Activated CD4-positive, alpha-beta T cell treated with anti-CD3 and anti-CD28 coated beads, Interleukin-2, amount 10 ng/mL, durations not matched to agents 24 days and 14 days (primary cell): Measurements from ENCODE around the gene FGF10. TPM values are rescaled to one million over a fixed set of nuclear protein-coding genes. Genes with fewer than 3 reads are reported as not detected.

Experiments used
- DNase-seq: peaks from one replicate; pipeline ENCODE4 v3.0.0; 2022
- H3K27ac Mint-ChIP-seq: one replicate; pipeline ENCODE4 v1.8.0; 2022; ENCODE audit warnings: mild to moderate bottlenecking, mixed read lengths
- H3K27me3 Mint-ChIP-seq: one replicate; pipeline ENCODE4 v1.8.0; 2022; ENCODE audit warnings: mixed read lengths
- H3K36me3 Mint-ChIP-seq: one replicate; pipeline ENCODE4 v1.8.0; 2022; ENCODE audit warnings: low read depth, mild to moderate bottlenecking, mixed read lengths
- H3K4me1 Mint-ChIP-seq: one replicate; pipeline ENCODE4 v1.8.0; 2021; ENCODE audit warnings: mixed read lengths
- H3K4me3 Mint-ChIP-seq: one replicate; pipeline ENCODE4 v1.8.0; 2022; ENCODE audit warnings: mild to moderate bottlenecking, moderate library complexity, mixed read lengths
- H3K9me3 Mint-ChIP-seq: one replicate; pipeline ENCODE4 v1.8.0; 2021; ENCODE audit warnings: mixed read lengths
- intact Hi-C: fragments of 100-400 bp; cut with micrococcal nuclease; formaldehyde crosslinking; loops from one replicate; pipeline ENCODE4 v1.15.1; 2023
- total RNA-seq: library from RNA; stranded (reverse); gene quantifications from 2 replicates; pipeline ENCODE4 v1.2.3, GENCODE V29; 2022

FGF10 gene
- total RNA-seq, 1 donor from 2014 or later: not detected

DNA sequence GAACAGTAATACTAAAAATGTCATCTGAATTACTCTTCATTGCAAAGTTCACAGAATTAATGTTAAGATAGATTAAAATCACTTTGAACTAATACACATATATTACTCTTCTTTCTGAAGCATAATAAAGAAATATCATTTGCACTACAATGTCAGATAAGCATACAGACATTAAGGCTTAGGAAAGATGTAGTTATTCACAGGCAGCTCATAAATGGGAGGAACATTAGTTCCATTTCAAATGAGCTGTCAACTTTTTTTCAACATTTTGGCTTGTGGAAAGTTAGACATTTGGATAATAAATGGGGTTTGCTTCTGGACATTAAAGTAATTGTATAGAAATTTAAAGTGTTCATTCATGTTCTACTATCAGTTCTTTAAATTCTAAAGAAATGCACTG, 6.3 kb downstream of the FGF10 start:
- DNase-seq: no peak
- intact Hi-C loops: no loop called here
- no peaks in the 10 kb centered on the region for H3K9me3 Mint-ChIP-seq

DNA sequence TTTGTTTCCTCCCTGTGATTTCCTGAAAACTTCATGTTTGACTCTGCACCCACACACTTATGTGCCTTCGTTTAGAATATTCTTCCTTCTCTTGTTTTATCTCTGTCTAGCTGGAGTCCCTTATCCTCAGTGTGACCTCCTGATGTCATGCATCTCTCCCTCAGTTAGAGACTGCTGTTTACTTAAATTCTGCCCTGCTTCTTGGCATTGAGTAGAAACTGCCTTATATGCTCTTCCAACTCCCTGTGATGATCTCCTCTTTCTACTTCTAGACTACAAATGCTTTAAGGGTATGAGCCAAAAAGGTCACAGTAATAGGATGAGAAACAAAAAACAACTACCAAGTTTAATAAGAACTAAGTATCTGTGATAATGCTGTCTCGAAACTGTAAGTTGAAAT, 12.2 kb downstream of the FGF10 start:
- Mint-ChIP-seq H3K4me3 (no peak overlapping the region), H3K27me3 (no peaks in the 10 kb centered on the region), H3K4me1 (no peaks in the 10 kb centered on the region), H3K9me3 (no peaks in the 10 kb centered on the region), H3K27ac (no peak overlapping the region), H3K36me3 (no peaks in the 10 kb centered on the region)
- intact Hi-C loops: no loop called here
- DNase-seq: no peak

More for the DNA sequence above, 6.3 kb downstream of the FGF10 start:
- no peak overlapping the region for H3K4me3 Mint-ChIP-seq
- H3K27ac Mint-ChIP-seq: no peak overlapping the region
- no peaks in the 10 kb centered on the region for H3K36me3 Mint-ChIP-seq
- H3K27me3 Mint-ChIP-seq: peaks cover 10% of the 10 kb centered on the region
- no peaks in the 10 kb centered on the region for H3K4me1 Mint-ChIP-seq

DNA sequence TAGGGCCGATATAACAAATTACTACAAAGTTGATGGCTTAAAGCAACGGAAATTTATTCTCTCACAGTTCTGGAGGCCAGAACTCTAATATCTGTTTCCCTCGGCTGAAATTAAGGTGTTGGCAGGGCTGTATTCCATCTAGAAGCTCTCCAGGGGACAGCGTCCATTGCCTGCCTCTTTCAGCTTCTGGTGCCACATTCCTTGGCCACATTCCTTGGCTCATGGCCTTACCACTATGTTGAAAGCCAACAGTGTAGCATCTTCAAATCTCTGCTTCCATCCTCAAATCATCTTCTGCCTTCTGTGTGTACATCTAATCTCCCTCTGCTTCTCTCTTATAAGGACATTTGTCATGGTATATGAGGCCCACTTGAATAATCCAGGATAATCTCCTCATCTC, 17.2 kb downstream of the FGF10 start:
- H3K9me3 Mint-ChIP-seq: no peaks in the 10 kb centered on the region
- H3K36me3 Mint-ChIP-seq: no peaks in the 10 kb centered on the region
- no peak for DNase-seq
- no peak overlapping the region for H3K4me3 Mint-ChIP-seq
- no peak overlapping the region for H3K27ac Mint-ChIP-seq
- intact Hi-C loops: no loop called here
- H3K4me1 Mint-ChIP-seq: no peaks in the 10 kb centered on the region
- H3K27me3 Mint-ChIP-seq: no peaks in the 10 kb centered on the region

DNA sequence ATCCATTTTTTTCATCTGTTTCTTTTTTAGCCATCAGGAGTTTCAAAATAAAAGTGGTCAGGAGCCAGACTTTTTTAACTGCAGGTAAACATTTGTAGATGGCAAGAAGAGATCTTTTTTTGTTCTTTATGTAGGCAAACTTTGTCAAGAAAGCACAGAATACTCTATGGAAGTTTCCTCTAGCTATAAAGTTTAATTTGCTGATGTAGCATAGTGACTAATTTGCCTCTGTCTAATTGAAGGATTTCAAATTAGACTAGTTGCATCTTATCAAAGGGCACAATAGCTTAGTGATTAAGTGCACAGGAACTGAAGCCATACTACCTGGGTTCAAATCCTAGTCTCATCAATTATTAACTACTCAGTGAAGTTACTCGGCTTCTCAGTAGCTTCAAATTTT, 22.0 kb downstream of the FGF10 start:
- no peak overlapping the region for H3K4me3 Mint-ChIP-seq
- H3K36me3 Mint-ChIP-seq: no peaks in the 10 kb centered on the region
- H3K27me3 Mint-ChIP-seq: no peaks in the 10 kb centered on the region
- no peaks in the 10 kb centered on the region for H3K9me3 Mint-ChIP-seq
- H3K27ac Mint-ChIP-seq: no peak overlapping the region
- no peaks in the 10 kb centered on the region for H3K4me1 Mint-ChIP-seq
- intact Hi-C loops: no loop called here
- no peak for DNase-seq

DNA sequence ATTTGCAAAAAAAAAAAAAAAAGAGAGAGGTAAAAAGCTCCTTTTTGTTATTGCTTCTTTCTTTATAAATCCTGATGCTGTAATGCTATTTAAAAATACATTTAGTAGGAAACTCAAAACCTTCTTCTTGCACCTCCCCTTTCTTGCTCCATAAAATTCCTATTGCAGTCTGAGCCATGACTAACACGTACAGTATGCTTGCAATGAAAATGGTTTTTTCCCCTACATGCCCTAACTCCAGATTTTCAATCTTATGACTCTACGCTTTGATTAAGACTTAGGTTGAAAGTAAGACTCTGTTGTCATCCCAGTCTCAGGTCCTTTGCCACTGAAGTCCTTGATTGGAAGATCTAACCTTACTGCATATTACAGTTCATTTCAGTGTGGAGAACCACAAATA, 23.9 kb downstream of the FGF10 start:
- no peaks in the 10 kb centered on the region for H3K4me1 Mint-ChIP-seq
- no peak overlapping the region for H3K4me3 Mint-ChIP-seq

DNA sequence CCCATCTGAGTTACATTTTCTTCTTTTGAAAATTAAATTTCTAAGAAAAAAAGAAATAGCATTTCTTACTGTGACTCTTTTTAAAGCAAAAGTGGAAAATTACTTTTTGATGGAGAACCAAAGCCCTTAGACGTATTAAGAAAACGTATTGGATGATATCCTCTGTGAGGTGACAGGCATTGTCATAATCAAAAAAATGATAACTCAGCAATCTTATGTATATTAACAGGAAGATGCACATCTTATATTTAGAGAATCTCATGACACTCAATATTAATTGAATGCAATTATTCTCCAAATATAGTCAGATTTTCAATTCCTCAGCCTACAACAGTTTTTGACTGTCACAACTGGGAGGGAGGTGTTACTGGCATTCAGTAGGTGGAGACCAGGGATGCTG, 25.1 kb downstream of the FGF10 start:
- Mint-ChIP-seq H3K27me3 (no peaks in the 10 kb centered on the region), H3K27ac (no peak overlapping the region), H3K4me1 (no peaks in the 10 kb centered on the region), H3K36me3 (no peaks in the 10 kb centered on the region), H3K9me3 (no peaks in the 10 kb centered on the region), H3K4me3 (no peak overlapping the region)
- intact Hi-C loops: no loop called here
- DNase-seq: no peak

More for the DNA sequence above, 23.9 kb downstream of the FGF10 start:
- Mint-ChIP-seq H3K27ac (no peak overlapping the region), H3K27me3 (no peaks in the 10 kb centered on the region), H3K36me3 (no peaks in the 10 kb centered on the region), H3K9me3 (no peaks in the 10 kb centered on the region)
- no peak for DNase-seq
- intact Hi-C loops: no loop called here

DNA sequence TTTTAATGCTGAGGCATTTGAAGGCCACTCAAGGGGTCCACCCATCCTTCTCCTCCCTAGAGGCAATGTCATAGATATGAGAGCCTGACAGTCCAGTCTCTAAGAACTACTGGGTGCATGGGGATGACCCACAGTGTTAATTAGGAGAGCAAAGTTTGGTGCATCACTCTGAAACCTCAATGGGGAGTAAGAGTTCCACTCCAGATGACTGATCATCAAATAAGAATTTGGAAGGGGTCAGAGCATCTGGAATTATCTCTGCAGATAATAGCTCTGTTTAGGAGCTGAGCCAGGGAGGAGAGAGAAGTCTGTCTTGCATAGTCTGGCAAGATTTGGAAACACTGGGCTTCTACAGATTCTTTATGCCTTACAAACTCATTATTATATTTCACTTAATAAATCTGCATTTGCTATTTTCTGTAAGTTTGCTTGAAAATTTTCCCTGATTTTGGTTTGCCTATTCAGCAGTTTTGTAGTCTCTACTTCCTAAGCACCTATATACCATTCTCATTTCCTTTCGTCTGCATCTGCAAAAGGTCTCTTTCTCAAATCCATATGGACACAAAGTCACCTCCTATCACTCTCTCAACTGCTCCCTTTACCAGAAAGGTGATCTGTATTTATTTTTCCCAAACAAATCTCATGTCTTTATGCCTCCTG, 27.7 kb downstream of the FGF10 start:
- H3K9me3 Mint-ChIP-seq: no peaks in the 10 kb centered on the region
- DNase-seq: no peak
- no peaks in the 10 kb centered on the region for H3K27me3 Mint-ChIP-seq
- H3K4me3 Mint-ChIP-seq: no peak overlapping the region
- no peaks in the 10 kb centered on the region for H3K36me3 Mint-ChIP-seq
- H3K27ac Mint-ChIP-seq: no peak overlapping the region
- H3K4me1 Mint-ChIP-seq: no peaks in the 10 kb centered on the region
- intact Hi-C loops: no loop called here

DNA sequence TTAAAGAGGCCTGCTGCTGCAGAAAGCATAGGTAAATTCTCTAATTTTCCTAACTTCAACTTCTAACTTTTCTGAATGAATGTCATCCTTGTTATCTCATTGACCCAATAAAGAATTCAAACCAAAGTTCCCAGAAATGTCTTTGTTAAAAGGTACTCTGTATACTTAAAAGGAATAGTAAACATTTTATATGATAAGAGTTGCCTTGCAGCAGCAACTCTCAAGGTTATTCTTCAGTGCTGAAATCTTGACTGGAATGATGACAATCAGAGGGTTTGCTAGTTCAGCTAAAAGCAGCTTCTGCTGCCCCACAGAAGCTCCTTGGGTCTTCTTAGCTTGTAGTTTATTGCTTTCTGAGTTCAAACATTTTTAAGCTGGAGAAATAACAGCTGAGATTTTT, 28.3 kb downstream of the FGF10 start:
- Mint-ChIP-seq H3K4me3 (no peak overlapping the region), H3K9me3 (no peaks in the 10 kb centered on the region), H3K36me3 (no peaks in the 10 kb centered on the region), H3K27me3 (no peaks in the 10 kb centered on the region), H3K27ac (no peak overlapping the region), H3K4me1 (no peaks in the 10 kb centered on the region)
- intact Hi-C loops: no loop called here
- no peak for DNase-seq

DNA sequence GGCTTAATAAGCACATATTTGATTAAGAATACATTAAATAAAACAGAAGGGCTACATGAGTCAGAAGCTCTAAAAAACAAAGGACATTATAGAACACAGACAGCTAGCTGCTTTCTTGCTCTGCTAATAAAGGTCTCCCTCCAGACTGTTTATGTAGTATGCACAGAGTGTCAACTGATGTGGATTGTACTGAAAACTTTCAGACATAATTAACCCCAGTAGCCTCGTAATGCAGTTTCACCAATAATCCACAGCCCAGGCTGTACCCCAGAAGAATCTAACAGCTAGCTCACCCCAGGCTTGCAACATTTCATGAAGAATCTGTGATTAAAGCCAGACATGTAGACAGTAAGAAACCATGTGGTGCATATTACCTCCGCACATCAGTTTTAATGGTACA, 30.8 kb downstream of the FGF10 start:
- Mint-ChIP-seq H3K27ac (no peak overlapping the region), H3K27me3 (no peaks in the 10 kb centered on the region), H3K36me3 (no peaks in the 10 kb centered on the region), H3K4me3 (no peak overlapping the region), H3K4me1 (no peaks in the 10 kb centered on the region), H3K9me3 (no peaks in the 10 kb centered on the region)
- intact Hi-C loops: no loop called here
- no peak for DNase-seq

DNA sequence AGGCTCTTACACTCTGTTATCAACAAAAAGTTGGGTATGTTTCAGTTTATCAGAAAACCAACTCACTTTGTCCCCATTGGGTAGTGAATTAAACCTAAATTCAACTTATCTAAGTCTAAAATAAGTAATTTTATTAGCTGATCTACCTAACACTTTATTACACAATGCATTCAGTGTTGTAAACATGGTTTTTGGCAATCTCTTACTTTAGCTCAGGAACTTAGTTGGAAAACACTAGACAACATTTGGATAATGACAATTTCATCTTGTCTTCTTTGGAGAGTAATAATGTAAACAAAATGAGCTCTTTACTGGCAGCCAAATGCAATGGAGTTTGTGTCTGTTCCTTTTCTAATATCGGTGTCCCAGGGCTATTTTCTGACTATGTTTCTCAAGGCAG, 33.0 kb downstream of the FGF10 start:
- Mint-ChIP-seq H3K4me3 (no peak overlapping the region), H3K27ac (no peak overlapping the region), H3K36me3 (no peaks in the 10 kb centered on the region), H3K27me3 (no peaks in the 10 kb centered on the region), H3K9me3 (no peaks in the 10 kb centered on the region), H3K4me1 (no peaks in the 10 kb centered on the region)
- intact Hi-C loops: no loop called here
- no peak for DNase-seq

DNA sequence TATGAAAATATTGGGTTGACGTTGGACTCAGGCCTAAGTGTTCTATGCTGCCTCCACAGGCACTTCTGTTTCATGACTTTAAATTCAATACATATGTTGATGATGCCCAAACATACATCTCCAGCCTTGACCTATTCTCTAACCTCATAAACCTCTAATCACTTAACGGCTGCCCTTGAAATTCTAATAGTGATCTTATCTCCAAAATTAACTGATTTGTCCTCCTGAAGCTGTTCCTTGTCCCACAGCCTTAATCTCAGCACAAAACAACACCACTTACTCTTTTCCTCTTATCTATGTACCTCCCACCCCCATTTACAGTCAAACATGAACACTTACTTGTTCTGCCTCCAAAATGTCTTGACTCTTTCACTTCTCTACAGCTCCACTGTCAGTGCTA, 43.3 kb downstream of the FGF10 start:
- Mint-ChIP-seq H3K27me3 (no peaks in the 10 kb centered on the region), H3K9me3 (no peaks in the 10 kb centered on the region), H3K4me1 (no peaks in the 10 kb centered on the region), H3K4me3 (no peak overlapping the region), H3K36me3 (no peaks in the 10 kb centered on the region), H3K27ac (no peak overlapping the region)
- intact Hi-C loops: no loop called here
- DNase-seq: no peak

DNA sequence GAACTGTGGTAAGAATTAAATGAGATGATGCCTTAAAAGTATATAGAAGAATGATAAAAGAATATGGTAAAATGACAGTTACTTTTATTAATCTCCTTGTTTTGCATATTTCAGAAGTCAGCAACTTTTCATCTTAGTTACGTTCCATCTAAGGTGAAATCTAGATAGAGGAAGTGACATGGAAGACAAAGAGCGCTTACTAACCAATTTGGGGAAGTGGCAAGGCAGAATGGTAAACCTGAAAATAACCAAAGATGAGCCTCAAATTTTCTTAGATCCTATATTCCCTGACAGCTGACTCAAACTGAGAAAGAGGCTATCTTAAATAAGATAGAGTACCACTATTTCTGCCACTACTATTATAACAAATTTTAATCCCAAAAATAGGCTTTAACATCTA, 52.5 kb downstream of the FGF10 start:
- Mint-ChIP-seq H3K9me3 (no peaks in the 10 kb centered on the region), H3K4me3 (no peak overlapping the region), H3K4me1 (no peaks in the 10 kb centered on the region), H3K27ac (no peak overlapping the region), H3K27me3 (no peaks in the 10 kb centered on the region), H3K36me3 (no peaks in the 10 kb centered on the region)
- no peak for DNase-seq
- intact Hi-C loops: no loop called here

DNA sequence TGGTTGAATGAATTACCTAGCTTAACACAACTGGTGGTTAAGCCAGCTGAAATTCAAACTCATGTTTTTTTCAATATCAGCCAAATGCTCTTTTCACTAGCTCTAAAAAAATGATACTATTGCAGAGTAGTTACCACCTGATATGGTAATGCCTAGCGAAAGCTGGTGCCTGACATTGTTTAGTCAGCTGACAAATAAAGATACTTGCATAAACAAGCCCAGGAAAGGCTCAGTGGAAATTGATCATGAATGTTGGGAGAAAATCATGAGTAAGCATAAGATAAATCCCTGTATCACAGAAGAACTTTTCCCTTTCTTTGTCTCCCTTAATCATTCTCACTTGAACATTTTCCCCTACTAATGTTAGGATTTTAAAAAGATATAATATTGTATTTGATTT, 54.6 kb downstream of the FGF10 start:
- H3K36me3 Mint-ChIP-seq: no peaks in the 10 kb centered on the region
- no peaks in the 10 kb centered on the region for H3K27me3 Mint-ChIP-seq
- no peak for DNase-seq
- intact Hi-C loops: no loop called here
- H3K4me3 Mint-ChIP-seq: no peak overlapping the region
- H3K4me1 Mint-ChIP-seq: no peaks in the 10 kb centered on the region
- no peak overlapping the region for H3K27ac Mint-ChIP-seq
- H3K9me3 Mint-ChIP-seq: no peaks in the 10 kb centered on the region

DNA sequence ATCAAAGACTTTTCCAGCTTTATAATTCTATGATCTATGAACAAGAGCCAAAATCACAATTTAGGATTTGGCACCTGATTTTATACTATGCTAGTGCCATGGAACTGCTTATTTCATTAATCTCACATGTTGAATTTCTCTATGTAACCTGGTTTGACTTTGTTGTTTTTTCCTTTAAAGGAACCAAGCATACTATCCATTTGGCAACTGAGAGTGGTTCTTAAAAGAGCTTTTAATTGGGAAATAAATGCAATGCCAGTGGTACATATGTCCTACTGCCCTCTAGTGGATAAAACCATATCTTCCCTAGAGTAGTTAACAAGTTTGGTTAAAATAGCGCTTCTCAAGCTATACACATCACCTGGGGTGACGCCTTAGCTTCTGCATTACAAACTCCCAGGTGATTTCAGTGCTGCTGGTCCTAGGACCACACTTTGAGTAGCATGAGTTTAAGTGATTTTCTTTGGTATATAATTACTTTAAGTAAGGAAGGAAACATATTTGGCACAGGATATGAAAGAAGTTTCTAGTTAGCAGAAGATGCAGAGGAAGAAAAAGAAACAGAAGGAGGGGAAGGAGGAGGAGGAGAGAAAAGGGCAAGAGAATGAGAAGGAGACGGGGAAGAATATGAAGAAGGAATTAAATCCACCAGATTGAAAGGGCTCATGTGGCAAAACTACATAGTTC, 56.8 kb downstream of the FGF10 start:
- intact Hi-C loops: no loop called here
- H3K4me1 Mint-ChIP-seq: no peaks in the 10 kb centered on the region
- no peak overlapping the region for H3K4me3 Mint-ChIP-seq
- no peak for DNase-seq
- H3K27ac Mint-ChIP-seq: no peak overlapping the region
- no peaks in the 10 kb centered on the region for H3K9me3 Mint-ChIP-seq
- no peaks in the 10 kb centered on the region for H3K27me3 Mint-ChIP-seq
- H3K36me3 Mint-ChIP-seq: no peaks in the 10 kb centered on the region

DNA sequence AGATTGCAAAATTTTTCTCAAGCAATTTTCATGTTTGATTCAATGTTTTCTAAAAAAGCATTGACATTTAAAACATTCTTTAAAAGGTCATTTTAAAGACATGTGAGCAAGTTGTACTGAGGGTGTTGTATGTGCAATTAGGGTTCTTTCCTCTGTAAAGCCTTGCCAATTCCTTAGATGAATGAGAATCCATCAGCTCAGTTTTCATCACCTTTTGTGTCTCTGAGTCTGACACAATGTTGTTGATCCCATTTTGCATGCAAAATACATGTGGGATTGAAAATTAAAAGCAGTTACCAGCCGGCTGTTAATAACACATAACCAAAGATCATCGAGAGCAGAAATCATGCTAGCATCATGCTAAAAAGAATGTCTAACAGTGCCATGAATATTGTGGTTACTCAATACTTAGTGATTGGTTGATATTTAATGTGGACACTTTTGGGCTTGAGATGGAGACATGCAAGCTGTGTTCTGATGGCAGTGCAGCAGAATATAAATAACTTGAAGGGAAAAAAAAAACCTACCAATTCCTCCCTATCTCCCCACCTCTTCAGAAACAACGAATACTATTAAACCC, 57.7 kb downstream of the FGF10 start:
- H3K36me3 Mint-ChIP-seq: no peaks in the 10 kb centered on the region
- DNase-seq: no peak
- intact Hi-C loops: no loop called here
- no peak overlapping the region for H3K27ac Mint-ChIP-seq
- no peaks in the 10 kb centered on the region for H3K27me3 Mint-ChIP-seq
- H3K4me1 Mint-ChIP-seq: no peaks in the 10 kb centered on the region
- H3K4me3 Mint-ChIP-seq: no peak overlapping the region
- no peaks in the 10 kb centered on the region for H3K9me3 Mint-ChIP-seq
